Activated CD8-positive, alpha-beta memory T cell treated with anti-CD3 and anti-CD28 coated beads for 24 hours (primary cell): ENCODE data around the gene SEMA5A.
"Not testable (repeated sequence)": the region's sequence is repeated elsewhere in the genome, so short reads cannot be mapped to it uniquely, and the experiment has no call there.

Experiments used
- DNase-seq: peaks from one replicate; pipeline ENCODE4 v3.0.0-alpha.2; 2020

SEMA5A gene

DNA sequence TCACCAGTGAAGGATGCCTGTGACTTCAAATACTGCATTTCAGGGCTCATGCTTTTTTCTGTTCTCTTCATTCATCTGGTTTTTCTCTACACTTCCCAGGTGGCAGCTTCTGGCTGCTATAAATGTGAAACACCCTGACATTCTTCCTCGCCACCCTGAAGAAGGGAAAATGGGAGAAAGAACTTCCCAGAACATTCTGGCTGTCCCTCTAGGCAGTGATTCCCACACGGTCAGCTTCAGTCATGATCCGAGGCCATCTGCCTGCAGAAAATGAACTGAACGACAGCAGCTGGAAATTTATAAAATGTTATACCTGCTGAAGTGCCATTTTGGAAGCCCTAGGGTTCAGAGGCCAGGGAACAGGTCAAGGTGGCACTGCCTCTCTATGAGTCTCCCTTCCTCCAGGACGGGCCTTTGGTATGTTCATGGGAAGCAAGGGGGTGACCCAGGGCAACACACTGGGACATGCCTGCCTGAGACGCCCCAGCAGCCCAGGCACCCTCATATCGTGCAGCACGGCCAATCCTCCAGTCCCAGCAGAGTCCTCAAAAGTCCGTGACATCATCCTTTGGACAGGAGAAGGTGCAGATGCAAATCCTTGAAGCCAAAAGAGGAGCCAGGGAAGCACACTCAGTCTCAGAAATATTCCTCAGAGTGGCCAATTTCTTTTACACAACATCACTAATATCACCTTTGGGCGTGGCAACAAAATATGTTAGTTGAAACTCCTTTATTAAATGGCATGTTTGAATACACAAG is 107.1 kb downstream of the SEMA5A start:
- no peak for DNase-seq

DNA sequence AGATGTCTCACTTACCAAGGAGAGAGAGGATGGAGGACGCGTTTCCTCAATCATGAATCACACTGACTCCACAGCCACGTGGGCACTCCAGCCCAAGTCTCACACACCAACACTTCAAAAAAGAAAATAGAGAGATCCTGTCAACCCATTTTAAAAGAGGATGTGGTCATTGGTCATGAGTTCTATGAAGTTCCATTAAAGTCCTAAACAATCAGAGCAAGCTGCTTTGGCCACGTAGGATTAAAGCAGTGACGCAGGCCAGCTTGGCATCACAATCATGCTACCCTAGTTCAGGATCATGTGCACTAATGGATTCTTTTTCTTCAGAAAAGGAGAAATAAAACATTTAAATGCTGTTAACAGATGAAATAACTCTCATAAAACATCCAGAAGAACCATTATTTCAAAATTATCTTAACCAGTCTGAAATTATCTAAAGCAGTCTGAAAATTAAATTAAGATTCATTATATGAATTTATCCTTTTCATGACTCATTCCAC is 108.1 kb downstream of the SEMA5A start:
- no peak for DNase-seq

DNA sequence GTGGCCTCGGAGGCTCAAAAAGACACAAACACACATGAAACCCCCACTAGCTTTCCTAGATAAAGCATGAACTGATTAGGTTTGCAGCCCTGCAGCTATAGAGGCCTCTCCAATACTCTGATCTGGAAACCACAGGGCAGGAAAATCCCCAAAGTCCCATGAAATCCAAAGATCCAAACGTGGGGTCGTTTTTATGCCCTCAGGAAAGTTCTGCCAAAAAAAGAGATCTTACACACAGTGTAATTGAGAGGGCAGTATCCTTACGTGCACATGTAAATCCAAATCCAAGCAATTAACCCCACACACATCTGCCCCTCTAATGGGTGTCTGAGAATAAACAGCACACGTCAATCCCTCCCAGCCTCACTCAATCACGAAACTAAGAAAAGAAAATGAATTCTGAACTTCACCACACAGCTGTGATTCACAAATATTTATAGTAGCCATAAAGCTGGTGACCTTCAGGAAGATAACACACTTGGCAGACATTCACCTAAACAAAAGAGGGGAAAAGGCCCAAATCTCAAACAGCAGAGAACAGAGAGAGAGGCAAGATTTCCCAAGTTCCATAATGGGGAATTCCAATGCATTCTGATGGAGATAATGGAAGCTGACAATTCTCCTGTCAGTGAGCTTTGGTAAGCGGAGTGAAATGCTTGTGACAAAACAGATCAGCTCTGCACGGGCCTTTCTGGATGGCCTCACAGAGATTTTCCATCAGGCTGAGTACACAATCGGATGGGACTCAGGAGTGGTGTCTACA is 114.2 kb downstream of the SEMA5A start:
- no peak for DNase-seq

DNA sequence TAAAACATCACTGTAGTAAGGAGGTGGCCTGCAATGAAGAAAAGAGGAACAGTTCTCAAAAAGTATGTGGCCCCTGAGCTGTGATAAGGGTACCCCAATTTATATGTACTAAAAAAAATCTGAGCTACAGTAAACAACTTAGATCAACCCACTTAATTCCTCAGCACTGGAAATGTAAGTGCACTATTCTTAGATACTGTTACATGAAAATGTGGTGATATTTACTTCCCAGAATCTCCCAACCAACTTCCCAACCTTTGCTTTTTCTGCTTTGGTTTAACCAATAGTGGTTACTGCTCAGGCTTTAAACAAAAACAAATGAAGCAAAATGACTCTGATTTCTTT is 114.8 kb downstream of the SEMA5A start:
- no peak for DNase-seq

DNA sequence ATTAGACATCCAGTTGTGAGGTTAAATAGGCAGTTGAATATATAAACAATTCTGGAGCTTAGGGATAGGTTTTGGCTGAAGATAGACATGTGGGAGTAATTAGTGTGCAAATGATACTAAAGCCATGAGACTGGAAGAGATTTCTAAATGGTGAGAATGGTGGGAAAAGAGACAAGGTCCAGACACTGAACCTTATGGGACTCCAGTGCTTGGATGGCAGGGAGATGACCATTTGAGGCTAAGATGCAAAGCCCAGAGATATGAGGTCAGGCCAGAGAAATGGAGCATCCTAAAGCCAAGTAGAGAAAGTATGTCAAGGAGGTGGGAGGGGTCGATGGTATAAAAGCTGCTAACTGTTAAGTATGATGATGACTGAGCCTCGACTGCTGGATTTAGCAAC is 115.6 kb downstream of the SEMA5A start:
- DNase-seq = no peak

DNA sequence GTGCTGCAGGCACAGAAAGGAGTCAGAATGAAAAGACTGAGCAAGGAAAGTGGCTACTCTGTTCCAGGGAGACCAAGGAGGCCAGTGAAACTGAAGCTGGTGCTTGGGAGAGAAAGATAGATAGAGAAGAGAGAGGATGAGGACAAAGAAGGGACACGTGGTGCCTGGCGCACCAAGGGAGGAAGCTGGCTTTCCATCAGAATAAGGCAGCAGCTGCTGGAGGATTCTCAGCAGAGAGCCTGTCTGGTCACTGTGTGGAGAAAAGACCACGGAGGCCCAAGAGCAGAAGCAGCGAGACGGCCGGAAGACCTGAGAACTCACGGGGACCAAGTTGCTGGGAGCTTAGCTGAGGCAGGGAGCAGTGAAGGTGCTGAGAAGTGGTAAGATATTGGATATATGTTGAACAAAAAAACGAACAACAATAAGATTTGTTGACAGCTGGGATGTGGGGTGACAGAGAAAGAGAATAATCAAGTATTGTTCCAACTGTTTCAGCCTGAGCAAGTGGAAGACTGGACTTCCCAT is 116.1 kb downstream of the SEMA5A start:
- DNase-seq = no peak

DNA sequence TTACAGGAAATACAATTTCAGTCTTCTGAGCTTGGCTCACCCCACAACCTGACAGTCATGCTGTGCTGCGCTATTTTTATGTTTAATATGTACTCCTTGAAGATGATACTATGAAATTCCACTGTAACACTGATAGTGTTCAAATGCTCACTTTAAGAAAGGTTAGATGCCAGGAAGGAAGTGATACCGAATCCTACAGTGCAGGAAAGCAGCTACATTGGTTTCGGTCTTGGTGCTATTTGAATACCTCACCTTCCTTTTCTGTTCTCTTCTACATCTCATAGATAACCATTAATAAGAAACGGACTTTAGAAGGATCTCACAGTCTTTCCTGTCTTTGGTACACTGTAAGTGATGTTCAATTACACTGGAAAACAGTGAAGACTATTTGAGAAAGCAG is 117.6 kb downstream of the SEMA5A start:
- DNase-seq = no peak

DNA sequence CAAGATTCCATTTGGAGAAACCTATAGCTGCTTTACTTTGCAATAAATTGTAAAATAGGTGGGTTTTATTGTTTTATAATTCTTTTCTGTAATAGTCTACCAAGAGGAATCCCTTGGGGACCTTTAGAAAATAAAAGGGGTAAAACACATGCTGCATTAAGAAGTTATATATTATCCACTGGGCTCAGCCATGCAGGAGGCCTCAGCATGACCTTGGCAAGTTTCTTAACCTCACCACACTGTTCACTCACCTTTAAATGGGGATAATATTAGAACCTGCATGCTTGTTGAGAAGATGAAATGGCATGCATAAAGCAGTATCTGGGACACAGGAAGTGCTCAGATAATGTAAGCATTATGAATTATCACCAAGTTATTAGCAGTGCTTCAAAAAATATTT is 120.2 kb downstream of the SEMA5A start:
- no peak for DNase-seq

DNA sequence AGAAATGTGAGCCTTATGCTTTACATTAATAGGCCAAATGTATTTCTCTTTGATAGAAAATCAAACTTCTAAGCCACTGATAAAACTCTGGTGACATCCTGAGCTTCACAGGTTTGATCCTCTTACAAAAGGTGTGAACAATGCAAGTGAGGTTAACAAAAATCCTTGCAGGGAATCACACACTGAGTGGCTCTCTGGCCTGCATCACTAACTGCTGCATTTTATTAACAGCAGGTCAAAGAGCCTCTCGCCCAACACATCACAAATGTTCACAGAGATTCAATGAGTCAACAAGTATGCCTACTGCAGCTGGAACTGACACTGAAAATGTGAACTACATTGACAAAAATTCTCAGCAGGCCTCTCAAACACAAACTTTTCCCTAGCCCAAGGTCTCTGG is 122.3 kb downstream of the SEMA5A start:
- DNase-seq = no peak

DNA sequence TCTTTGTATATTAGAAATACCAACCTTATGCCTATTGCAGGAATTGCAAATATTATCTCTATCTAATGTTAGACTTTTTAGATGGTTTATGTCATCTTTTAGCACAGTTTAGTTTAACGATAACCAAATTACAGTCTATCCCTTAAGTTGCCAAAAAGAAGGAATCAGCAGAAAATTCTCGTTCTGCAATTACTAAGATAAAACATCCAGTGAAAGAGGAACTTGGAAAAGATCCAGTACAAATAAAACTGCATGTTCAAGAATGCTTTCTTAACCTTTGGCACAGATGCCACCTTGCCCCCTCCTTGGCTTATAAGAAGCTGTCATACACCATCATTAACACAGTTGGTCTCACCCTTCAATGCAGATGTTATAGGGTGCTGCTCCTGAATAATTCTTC is 124.0 kb downstream of the SEMA5A start:
- no peak for DNase-seq

DNA sequence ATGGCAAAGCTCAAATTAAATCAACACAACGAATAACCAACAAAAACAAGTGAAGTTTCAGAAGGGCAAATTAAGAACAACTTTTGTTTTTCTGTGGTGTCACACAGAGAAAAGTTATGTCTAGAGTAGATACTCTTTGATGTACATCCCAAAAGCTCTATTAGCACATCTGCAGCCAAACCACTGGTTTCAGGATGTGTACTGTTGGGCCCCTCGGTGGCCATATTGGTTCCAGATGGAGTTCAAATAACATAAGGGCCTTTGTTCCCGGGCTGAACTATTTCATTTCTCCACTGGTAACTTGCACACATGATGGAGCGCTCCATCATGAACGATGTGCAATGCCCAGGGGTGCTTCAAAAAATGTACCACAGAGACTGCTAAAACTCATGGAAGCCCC is 126.1 kb downstream of the SEMA5A start:
- DNase-seq = no peak

DNA sequence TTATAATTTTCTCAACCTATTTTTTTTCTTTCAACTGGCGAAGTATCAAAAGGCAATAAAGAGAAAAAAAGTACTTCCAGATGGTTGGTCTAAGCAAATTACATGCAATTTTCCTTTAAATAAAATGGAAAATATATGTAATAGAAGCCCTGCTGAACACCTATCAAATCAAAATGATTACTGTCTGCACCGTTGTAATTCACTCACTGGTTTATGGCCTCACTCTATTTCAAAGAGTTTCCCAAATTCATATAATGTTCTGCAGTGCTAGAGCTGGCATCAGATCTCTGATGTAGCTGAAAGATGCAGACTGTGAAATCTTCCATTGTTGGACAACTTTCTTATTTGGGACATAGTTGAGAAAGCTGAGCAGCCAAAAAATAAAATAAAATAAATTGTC is 130.3 kb downstream of the SEMA5A start:
- DNase-seq = no peak

DNA sequence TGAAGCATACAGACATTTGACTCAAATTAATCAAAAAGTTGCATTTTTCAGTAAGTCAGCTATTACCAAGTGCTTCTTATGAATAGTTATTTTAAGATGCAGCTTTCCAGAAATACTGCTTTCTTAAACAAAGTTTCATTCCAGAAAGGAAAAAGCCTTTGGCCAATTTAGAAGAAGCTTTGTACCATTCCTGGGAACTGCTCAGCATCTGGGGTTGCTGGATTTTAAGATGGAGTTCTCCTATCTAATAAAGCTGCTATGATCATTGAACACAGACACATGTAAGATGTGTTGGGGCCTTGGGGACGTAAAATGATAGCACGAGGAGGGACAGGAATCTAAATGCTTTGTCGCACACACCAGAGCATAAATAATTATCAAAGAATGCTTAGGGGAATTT is 130.8 kb downstream of the SEMA5A start:
- no peak for DNase-seq

DNA sequence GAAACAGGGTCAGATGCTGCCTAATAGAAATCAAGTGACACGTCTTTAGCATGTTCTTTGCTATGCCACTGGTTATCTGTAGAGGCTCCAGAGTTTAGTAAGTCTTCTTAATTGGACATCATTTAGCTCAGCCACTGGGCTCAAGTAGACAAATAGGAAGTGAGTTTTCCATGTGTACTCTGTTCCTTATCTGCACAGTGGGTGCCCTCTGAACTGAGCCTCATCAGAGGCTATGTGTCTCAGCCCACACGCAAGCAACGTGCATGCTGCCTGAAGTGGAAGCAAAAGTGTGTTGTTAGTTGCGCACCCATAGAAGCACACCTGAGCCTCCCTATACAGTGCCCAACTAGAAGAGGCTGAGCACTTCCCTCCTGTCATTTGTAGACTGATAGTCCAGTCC is 134.7 kb downstream of the SEMA5A start:
- no peak for DNase-seq

DNA sequence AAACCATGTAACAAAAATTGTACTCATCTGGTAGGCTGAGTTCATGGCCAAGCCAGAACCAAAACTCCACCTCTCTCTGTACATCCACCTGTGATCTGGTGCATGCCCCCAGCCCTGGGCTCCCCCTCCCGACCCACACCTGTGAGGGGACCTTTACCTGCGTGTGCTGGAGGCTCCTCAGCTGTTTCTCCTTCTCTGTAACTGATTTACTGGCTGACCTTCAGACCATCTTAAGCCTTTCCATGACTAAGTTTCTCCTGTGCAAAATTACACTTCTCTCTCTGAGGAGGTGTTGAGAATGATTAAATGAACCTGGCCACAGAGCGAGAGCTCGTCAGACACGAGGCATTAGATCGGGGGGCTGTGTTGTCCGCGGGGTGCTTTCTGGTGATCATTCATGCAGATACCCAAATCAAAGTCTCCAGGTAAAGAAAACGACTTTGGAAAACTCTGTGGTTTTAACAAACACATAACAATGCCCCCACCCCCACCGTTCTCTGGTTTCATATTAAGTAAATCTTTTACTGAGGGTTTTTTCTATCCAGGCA is 136.4 kb downstream of the SEMA5A start:
- no peak for DNase-seq

DNA sequence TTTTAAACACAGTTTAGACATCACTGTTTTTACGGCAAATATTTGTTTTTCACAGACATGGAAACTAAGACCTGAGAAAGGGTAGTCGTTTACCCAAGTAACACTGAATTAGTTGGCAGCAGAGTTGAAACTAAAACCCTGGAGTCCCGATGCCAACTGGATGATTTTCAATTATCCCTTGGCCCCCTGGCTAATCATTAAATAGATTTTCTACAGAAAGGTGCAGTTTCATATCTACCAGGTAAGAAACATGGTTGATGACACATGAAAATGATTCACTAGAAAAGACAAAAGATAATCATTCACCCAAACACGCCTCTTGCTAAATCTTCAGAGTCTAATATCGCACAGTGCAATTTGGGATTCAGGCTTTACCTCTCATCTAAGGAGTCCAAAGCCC is 136.9 kb downstream of the SEMA5A start:
- DNase-seq = no peak

DNA sequence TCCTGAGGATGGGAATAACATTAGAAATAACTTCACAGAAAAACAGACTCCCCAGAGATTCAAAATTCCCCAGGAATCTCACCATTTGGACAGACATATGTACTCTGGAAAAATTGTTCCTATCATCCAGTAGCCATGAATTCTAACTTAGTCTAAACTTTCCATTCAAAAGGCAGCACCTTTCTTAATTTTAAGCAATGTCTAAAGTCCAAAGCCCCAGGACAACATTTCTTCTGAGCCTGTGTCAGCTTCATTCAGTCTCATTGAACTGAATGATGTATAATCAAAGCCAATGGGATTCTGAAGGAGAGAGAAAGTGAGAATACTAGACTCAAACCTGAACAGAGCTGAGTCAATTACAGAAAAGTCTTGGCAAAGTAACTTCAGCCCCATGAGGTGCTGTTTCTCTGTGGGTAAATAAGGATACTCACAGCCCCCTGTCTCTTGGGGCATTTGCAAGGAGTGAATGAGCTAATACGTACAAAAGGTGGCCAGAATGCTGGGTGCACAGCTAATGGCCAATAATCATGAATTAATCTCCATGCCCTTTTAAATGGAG is 140.6 kb downstream of the SEMA5A start:
- no peak for DNase-seq

DNA sequence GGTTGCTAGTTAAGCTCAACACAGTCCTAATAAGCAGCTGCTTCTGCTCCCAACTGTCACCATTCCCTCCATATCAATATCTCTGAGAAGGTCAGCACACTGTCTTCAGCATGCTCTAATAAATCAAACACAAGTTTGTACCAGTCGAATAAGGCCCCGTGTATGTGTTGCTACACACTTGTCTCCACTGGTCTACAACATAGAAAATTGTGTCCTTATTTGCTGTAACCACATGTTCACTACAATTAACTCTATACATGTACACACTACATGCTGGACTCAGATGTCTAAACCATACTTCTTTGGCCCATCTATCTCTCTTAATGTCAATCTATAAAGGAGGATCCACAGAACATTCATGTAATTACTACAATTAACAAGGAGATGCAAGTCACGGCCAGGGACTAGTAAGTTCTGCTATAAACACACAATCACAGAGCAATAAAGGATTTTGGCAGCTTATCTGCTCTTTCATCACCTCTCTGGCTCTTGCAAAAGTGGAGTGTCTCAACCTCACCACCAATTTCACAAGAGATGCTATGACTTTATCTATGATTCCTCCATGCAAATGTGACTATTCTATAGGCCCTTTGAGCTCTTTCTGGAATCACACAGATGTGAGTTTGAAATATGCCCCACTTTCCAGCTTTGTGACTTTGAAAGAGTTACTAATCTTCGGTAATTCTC is 143.9 kb downstream of the SEMA5A start:
- no peak for DNase-seq

DNA sequence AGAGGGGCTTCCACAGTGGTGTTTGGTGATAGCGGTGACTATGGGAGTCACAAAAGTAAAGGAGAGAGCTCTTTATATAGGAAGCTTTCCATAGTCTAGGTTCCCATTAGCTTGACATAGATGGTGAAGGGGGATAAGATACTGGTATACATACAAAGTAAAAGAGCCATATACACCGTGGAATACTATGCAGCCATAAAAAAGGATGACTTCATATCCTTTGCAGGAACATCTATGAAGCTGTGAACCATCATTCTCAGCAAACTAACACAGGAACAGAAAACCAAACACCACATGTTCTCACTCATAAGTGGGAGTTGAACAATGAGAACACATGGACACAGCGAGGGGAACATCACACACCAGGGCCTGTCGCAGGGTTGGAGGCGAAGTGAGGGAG is 146.1 kb downstream of the SEMA5A start:
- DNase-seq = not testable (repeated sequence)

DNA sequence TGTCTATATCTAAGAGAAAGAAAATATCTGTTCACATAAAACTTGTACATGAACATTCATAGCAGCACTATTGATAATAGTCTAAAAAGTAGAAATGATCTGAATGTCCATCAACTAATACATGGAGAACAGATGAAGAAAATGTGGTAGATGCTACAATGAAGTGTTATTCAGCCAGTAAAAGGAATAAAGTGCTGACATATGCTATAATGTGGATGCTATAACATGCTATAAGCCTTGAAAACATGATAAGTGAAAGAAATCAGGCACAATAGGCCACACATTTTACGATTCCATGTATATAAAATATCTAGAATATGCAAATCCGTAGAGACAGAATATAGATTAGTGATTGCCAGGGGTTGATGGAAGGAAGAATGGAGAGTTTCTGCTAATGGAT is 146.8 kb downstream of the SEMA5A start:
- DNase-seq = no peak

DNA sequence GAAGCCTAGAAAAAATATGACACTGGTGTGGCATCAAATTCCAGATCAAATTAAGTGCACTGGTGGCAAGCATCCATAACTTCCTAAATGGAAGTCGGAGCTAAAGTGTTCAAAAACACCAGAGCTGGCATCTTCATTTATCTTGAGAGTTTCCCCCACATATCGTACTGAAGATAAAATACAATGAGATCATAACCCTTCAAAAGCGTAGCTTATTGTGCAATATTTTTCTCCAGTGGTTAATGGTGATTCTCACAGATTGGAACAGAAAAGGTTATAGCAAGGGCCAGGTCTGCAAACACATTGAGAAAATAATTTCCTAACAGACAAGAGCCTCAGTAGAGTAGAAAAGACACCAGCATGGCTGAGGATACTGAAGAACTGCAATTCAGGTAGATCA is 147.6 kb downstream of the SEMA5A start:
- no peak for DNase-seq

DNA sequence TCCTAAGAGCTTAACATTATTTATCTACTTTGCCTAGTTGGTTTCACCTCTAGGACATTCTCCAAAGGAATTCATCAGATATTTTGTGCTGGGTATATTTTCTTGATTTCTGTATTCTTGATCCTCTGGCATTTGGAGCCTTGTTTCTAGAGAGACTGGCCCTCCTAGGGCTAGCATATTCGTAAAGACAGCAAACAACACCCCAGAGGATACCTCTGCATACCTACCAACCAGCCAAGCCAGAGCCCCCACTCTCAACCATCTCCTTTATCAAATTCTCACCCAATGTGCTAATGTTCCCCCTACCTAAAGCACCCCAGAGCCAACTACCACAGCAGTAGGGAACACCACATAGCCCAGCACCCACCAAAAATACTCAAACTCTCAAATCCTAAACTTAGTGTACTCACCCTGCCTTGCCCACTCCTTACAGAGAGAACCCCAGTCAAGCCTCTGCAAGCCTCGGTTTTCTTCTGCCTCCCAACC is 149.5 kb downstream of the SEMA5A start:
- DNase-seq = no peak

DNA sequence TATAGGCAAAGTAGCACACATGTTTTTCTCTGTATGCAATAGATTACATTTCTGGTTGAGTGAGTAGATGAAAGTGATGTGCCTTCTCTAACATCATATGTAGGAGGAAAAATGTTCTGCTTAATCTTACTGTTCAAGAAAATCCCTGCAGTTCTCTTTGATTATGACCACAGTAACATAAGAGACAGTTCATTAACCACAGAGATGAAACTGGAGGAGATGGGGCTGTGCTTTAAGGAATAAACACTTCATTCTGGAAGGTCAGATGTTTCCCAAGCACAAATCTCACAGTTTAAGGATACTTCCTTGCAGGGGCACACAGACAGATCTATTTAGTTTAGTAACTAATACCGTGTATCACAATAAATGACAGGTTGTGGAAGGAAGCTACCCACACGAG is 150.2 kb downstream of the SEMA5A start:
- no peak for DNase-seq
